B cell (primary cell): Measurements from ENCODE around the gene ADGRA3. TPM values are rescaled to one million over a fixed set of nuclear protein-coding genes. Genes with fewer than 3 reads are reported as not detected.

ENCODE experiments used
- ATAC-seq: fragments of 200-7000 bp; cut with Tn5 transposase; one replicate; pipeline ENCODE4 v1.10.0; 2021; ENCODE audit warnings: low read depth, mild to moderate bottlenecking, moderate number of reproducible peaks, moderate library complexity
- CTCF ChIA-PET: fragments of 350-600 bp; sonication (Branson Sonifier 250); formaldehyde crosslinking; loops from one replicate; lab custom pipeline; 2021; ENCODE audit warnings: antibody characterized with exemption, inconsistent platforms; lab: Charles Lee
- POLR2A ChIA-PET: fragments of 350-600 bp; sonication (Branson Sonifier 250); formaldehyde crosslinking; loops from one replicate; lab custom pipeline; 2021; ENCODE audit warnings: antibody characterized with exemption; lab: Charles Lee
- DNase-seq: peaks from one replicate; pipeline ENCODE4 v3.0.0; 2013
- H2AFZ ChIP-seq: 2 replicates; pipeline ENCODE4 v1.6.1; 2012; ENCODE audit warnings: mild to moderate bottlenecking, low read depth, low read length; ENCODE audit not compliant: insufficient read depth, poor library complexity, severe bottlenecking
- H3K27ac ChIP-seq, 2 donors: 1 replicate in 1 of 2; 2 replicates in 1 of 2; pipeline ENCODE4 v1.5.1; 2012 to 2013; ENCODE audit warnings: low read length in 2 of 2, mild to moderate bottlenecking in 2 of 2, moderate library complexity in 1 of 2
- H3K27me3 ChIP-seq, 4 experiments: fragments of 200-600 bp in 1 of 4; sonication (generic) in 1 of 4; replicated peaks in 1 of 4; 1 replicate in 2 of 4; 2 replicates in 2 of 4; pipeline versions ENCODE4 v1.6.1 to v1.7.0; 2013 to 2016; ENCODE audit warnings: low read length in 3 of 4, mild to moderate bottlenecking in 2 of 4, mixed read lengths in 1 of 4, moderate library complexity in 1 of 4; ENCODE audit not compliant: insufficient read depth in 4 of 4, control insufficient read depth in 3 of 4; ENCODE audit errors: control extremely low read depth in 1 of 4
- H3K36me3 ChIP-seq, 2 experiments: replicated peaks in 1 of 2; 1 replicate in 1 of 2; 2 replicates in 1 of 2; pipeline versions ENCODE4 v1.6.1 to v1.7.1; 2013; ENCODE audit warnings: low read length in 1 of 2; ENCODE audit not compliant: insufficient read depth in 2 of 2, control insufficient read depth in 1 of 2; ENCODE audit errors: control extremely low read depth in 1 of 2, extremely low read depth in 1 of 2
- H3K4me1 ChIP-seq, 2 donors: fragments of 200-600 bp in 1 of 2; sonication (generic) in 1 of 2; 1 replicate in 1 of 2; 2 replicates in 1 of 2; pipeline versions ENCODE4 v1.5.1 to v1.6.1; 2013 to 2017; ENCODE audit warnings: low read length in 2 of 2; ENCODE audit not compliant: control insufficient read depth in 2 of 2, insufficient read depth in 2 of 2
- H3K4me2 ChIP-seq: replicated peaks from 2 replicates; pipeline ENCODE3; 2012; ENCODE audit warnings: mild to moderate bottlenecking, low read depth, low read length; ENCODE audit not compliant: poor library complexity, severe bottlenecking
- H3K4me3 ChIP-seq, 5 experiments: fragments of 200-600 bp in 1 of 5; sonication (generic) in 1 of 5; 1 replicate in 3 of 5; 2 replicates in 2 of 5; pipeline versions ENCODE4 v1.5.1 to v1.7.0; 2011 to 2016; ENCODE audit warnings: low read length in 4 of 5, mild to moderate bottlenecking in 4 of 5, low read depth in 2 of 5, control low read depth in 1 of 5, moderate library complexity in 1 of 5; ENCODE audit not compliant: insufficient read depth in 1 of 5; ENCODE audit errors: control extremely low read depth in 1 of 5, extremely low read depth in 1 of 5
- H3K79me2 ChIP-seq: fragments of 200-600 bp; sonication (generic); one replicate; pipeline ENCODE4 v1.6.0; 2016; ENCODE audit warnings: low read length; ENCODE audit not compliant: control insufficient read depth, insufficient read depth
- H3K9ac ChIP-seq: fragments of 200-600 bp; sonication (generic); 2 replicates; pipeline ENCODE4 v1.6.1; 2017; ENCODE audit warnings: mild to moderate bottlenecking, low read length, moderate library complexity
- H3K9me3 ChIP-seq, 3 donors: one replicate each; pipeline versions ENCODE4 v1.6.1 to v1.7.1; 2013; ENCODE audit warnings: low read length in 2 of 3; ENCODE audit not compliant: control insufficient read depth in 2 of 3, insufficient read depth in 1 of 3; ENCODE audit errors: control extremely low read depth in 1 of 3
- H4K20me1 ChIP-seq: 2 replicates; pipeline ENCODE4 v1.6.0; 2012; ENCODE audit warnings: mild to moderate bottlenecking, low read length; ENCODE audit not compliant: insufficient read depth, control insufficient read depth, poor library complexity, severe bottlenecking
- H3K27ac Mint-ChIP-seq: one replicate; pipeline ENCODE4 v1.8.0; 2021; ENCODE audit warnings: mixed read lengths
- H3K27me3 Mint-ChIP-seq: one replicate; pipeline ENCODE4 v1.8.0; 2021; ENCODE audit warnings: mixed read lengths
- H3K4me1 Mint-ChIP-seq: one replicate; pipeline ENCODE4 v1.8.0; 2021; ENCODE audit warnings: mixed read lengths
- H3K4me3 Mint-ChIP-seq: one replicate; pipeline ENCODE4 v1.8.0; 2021; ENCODE audit warnings: mixed read lengths
- H3K9me3 Mint-ChIP-seq: one replicate; pipeline ENCODE4 v1.8.0; 2022; ENCODE audit warnings: mixed read lengths; ENCODE audit not compliant: insufficient read depth
- CTCF ChIP-seq: fragments of 200-600 bp; IDR thresholded peaks from one replicate; pipeline ENCODE4 v1.8.0; 2022; ENCODE audit warnings: antibody characterized with exemption, mild to moderate bottlenecking
- EZH2 ChIP-seq: IDR thresholded peaks from 2 replicates; pipeline ENCODE4 v1.6.1; 2012; ENCODE audit warnings: borderline replicate concordance, low read depth, mild to moderate bottlenecking, moderate library complexity, low read length; ENCODE audit not compliant: insufficient read depth, poor library complexity, severe bottlenecking
- WGBS: methylation state at CpG from one replicate; pipeline ENCODE4 v1.1.5; 2013; ENCODE audit warnings: missing lambda C conversion rate; ENCODE audit not compliant: insufficient coverage; 5-methylcytosine and 5-hydroxymethylcytosine counted together
- intact Hi-C: fragments of 100-400 bp; cut with micrococcal nuclease; formaldehyde crosslinking; loops from one replicate; pipeline ENCODE4 v1.10.0; 2022
- polyA plus RNA-seq: library from polyadenylated mRNA; depleted of rRNA; stranded (reverse); fragments of >200 nt; gene quantifications from 2 replicates; pipeline ENCODE4 v1.2.3, GENCODE V29; 2012
- total RNA-seq, 2 donors: library from RNA; stranded (reverse); fragments of 120-200 nt in 1 of 2; gene quantifications; 1 replicate in 1 of 2; 2 replicates in 1 of 2; pipeline versions ENCODE4 v1.2.3 to v1.2.4, GENCODE V29; 2013 to 2022

ADGRA3 gene
- total and polyA plus RNA-seq, 2 donors (not counting 1 experiment from before 2014, with no cell fraction given): 0.25 TPM; not detected in 1

- Mint-ChIP-seq H3K9me3 (no peaks in the 10 kb centered on the region), H3K4me1 (no peaks in the 10 kb centered on the region), H3K4me3 (no peak overlapping the region), H3K27me3 (no peaks in the 10 kb centered on the region), H3K27ac (no peak overlapping the region)
- no peaks in the 10 kb centered on the region for H3K36me3 ChIP-seq
- DNase-seq (no peak), ATAC-seq (no peak)
- no peak overlapping the region for H3K27ac ChIP-seq
- H3K9me3 ChIP-seq: no peaks in the 10 kb centered on the region
- no peak overlapping the region for H3K4me3 ChIP-seq
- no peak overlapping the region for H2AFZ ChIP-seq
- ChIA-PET POLR2A (no interaction called here), CTCF (no interaction called here)
- H3K9ac ChIP-seq: no peak overlapping the region
- intact Hi-C loops: no loop called here
- H3K4me1 ChIP-seq: no peaks in the 10 kb centered on the region
- H4K20me1 ChIP-seq: no peaks in the 10 kb centered on the region
- no CpG with 5 or more reads among the region's 2 CpGs for WGBS
- H3K4me2 ChIP-seq: no peak overlapping the region
- H3K27me3 ChIP-seq: no peaks in the 10 kb centered on the region
- no peak for TF ChIP-seq CTCF
- no peak for TF ChIP-seq EZH2
- H3K79me2 ChIP-seq: no peaks in the 10 kb centered on the region
Measured at GRCh38 chr4:22439947-22440346, 75.9 kb downstream of the ADGRA3 start.

GRCh38 chr4:22435652-22436051 is 80.2 kb downstream of the ADGRA3 start:
- H2AFZ ChIP-seq: no peak overlapping the region
- H3K36me3 ChIP-seq: no peaks in the 10 kb centered on the region
- H3K9ac ChIP-seq: no peak overlapping the region
- Mint-ChIP-seq H3K27me3 (no peaks in the 10 kb centered on the region), H3K27ac (no peak overlapping the region), H3K4me3 (no peak overlapping the region), H3K4me1 (no peaks in the 10 kb centered on the region), H3K9me3 (no peaks in the 10 kb centered on the region)
- no peaks in the 10 kb centered on the region for H4K20me1 ChIP-seq
- H3K4me1 ChIP-seq: no peaks in the 10 kb centered on the region
- no peaks in the 10 kb centered on the region for H3K9me3 ChIP-seq
- CTCF ChIA-PET: no interaction called here
- TF ChIP-seq EZH2 (no peak), CTCF (no peak)
- WGBS: 100% methylated on average over 1 of the region's 2 CpGs
- no peaks in the 10 kb centered on the region for H3K27me3 ChIP-seq
- H3K4me3 ChIP-seq: no peak overlapping the region
- ATAC-seq: no peak
- H3K4me2 ChIP-seq: no peak overlapping the region
- POLR2A ChIA-PET: no interaction called here
- no peaks in the 10 kb centered on the region for H3K79me2 ChIP-seq
- no peak for DNase-seq
- intact Hi-C loops: no loop called here
- no peak overlapping the region for H3K27ac ChIP-seq
